ENCODE measurements around the gene DENND4B. TPM values are rescaled to one million over a fixed set of nuclear protein-coding genes. Genes with fewer than 3 reads are reported as not detected.
A peak's percentile ranks its signal among the peaks of the same experiment; 100 is the strongest.

Gene DENND4B
- total RNA-seq, 1 donor from 2014 or later: 13.2 TPM

DNA sequence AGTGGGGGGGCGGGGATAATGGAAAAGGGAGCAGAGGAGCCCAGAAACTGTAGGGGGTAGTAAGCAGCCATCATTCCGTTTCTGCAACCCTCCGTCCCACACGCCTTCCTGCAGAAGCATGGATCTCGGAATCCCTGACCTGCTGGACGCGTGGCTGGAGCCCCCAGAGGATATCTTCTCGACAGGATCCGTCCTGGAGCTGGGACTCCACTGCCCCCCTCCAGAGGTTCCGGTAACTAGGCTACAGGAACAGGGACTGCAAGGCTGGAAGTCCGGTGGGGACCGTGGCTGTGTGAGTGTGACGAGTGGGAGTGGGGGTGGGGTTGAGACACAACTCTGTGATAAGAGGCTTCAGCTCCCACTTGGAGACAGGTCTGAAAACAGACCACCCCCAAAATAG is 21.9 kb upstream of the DENND4B start:
- no peak for DNase-seq (ENCODE audit: low read depth)

DNA sequence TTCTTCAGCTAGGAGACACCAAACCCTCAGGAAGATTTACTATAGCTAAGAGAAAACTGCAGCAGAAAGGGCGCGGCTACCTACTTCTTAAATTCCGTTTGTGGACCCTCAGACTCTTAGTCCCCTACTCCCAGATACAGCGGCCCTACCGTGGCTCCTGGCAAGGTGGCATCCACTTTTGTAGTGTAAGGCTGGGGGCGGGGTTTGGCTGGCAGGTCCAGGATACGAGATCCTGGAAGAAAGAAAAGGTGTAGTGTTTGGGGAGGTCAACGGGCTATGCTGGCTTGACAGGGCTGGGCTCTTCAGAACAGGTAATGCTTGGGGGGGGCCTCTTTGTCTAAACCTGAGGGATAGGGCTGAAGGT is 21.5 kb upstream of the DENND4B start:
- no peak for DNase-seq (ENCODE audit: low read depth)

DNA sequence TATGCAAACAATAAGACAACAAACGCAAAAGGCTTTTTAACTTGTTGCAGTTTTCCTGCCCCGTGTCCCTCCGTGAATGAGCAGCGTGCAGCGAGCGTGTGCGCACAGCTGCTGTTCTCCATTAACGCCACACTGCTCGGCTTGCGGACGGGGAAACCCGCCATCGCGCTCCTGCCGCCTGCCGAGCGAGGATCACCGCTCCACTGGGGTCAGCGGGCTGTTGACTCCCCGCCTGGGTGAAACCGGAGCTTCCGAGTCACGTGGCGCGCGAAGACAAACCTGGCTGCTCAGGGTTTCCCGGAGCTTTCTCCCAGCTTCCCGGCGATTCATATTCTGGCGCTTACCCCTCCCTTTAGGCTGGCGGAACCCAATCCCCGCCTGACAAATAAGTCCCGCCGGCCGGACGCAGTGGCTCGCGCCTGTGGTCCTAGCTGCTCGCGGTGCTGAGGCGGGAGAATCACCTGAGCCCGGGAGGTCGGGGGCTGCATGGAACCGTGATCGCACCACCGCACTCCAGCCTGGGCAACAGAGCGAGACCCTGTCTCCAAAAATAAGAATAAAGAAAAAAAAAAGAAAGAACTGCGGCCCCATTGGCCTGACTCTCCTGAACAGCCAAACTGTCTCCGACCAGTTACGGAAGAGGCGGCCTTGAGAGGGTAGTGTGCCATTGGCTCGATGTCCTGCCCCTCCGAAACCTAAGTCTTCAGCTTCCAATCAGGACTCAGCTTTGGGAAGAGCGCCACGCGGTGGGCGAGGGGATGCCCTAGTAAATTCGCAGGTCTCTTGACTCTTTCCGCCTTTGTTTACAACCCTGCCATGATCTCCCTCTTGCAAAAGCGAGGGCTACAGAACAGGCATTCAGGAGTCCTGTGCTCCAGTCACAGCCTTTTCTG is 20.8 kb upstream of the DENND4B start, which contains the start of gene CREB3L4:
Gene CREB3L4 (plus strand): TSS at position 796 of the 893 bp plus-strand sequence. CDS start 624 bp downstream, outside the sequence.
- peak; percentile 98 for DNase-seq (ENCODE audit: low read depth)

DNA sequence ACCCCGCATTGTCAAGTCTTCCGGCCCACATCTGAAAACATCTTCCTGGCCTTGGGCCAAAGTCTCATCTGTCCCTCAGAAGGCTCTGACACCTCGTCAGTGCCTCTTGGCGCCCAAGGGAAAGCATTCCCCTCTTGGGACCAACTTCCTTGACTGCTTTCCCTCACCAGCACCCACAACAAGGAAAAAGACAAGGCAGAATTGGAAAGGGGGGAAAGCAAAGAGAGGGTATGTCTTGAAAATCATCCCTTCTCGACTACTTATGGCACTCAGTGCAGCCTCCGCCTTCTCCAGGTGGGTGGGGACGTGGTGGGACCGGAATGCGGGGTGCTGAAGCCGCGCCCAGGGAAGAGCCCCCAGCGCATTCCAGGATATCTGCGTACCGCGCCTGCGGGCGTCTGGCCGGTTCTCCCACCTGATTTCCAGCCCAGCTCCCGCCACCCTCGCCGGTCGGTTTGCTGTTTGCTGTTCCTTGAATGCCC is 17.4 kb upstream of the DENND4B start:
- DNase-seq (ENCODE audit: low read depth): no peak

DNA sequence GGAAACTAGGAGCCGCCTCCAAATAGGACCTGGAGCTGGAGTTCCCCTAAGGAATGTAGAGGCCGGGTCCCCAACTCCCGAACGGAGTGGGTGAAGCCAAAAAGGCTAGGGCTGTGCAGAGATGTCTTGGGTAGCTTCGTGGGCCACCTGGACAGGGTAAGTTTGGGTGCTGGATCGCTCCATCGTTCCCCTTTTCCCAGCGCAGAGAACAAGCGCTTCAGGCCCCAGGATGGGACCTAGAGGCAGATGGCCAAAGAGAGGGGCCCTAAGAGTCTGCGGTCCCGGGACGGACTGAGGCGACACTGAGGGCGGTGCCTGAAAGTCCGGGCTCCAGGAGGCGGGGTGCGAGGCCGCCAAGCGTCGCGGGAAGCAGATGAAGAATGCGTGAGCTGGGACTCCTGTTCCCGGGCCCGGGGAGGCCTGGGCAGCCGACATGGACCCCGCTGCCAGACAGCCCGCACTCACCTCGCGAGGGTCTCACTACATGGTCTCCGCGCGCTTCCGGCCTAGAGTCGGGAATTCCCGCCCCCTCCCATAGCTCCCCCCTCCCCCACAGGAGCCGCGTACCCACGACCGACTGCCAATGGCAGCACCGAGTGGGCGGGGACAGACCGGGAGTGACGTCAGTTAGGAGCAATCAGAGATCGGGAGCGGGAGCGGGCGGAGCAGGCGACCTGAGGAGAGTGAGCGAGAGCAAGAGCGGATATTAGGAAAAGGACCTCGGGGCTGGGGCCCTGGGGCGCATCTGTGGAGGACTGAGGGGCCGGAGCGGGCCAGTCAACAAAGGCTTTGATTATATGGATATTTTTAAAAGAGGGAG is 16.7 kb upstream of the DENND4B start, which contains the start of gene SLC39A1:
Gene SLC39A1 (minus strand): TSS at position 508 of the 820 bp plus-strand sequence. CDS start 822 bp downstream, outside the sequence.
- peak; percentile 97 for DNase-seq (ENCODE audit: low read depth)

DNA sequence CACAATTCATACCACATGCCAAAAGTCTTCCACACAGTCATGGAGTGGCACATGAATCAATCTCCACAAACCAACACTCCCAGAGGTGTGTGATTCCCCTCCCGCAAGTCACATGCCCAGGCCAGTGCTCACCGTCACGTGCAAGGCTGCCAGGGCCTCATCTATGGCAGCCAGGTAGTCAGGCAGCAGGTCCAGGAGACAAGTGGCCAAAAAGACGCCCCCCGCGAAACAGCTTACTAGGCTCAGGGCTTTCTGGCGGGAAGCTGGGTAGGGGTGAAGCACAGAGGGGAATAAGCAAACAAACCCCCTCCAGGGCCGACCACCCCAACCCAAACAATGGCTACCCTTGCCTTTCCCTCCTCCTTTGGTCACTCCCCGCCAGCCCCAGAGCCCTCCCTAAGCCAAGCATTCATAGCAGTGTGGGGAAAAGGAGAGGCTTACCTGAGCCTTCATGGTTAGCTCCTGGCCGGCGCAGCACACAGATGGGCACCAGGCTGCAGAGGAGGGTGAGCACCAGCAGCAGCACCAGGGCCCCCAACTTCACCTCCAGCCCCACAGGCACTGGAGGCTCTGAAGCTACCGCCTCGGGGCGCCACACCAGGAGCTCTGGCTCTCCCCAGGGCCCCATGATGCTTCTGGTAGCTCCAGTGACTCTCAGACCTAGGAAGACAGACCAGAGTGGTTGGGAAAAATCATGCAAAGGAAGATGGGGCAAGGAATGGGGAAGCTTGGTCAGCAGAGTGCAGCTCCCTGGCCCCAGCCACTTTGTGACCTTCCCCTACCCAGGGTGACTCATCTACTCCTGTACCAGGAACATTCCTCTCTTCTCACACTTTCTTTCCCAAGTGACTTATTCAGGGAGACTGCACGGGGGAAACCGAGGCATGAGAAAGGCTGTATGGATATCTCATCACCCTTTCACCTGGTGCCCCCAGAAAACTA is 15.8 kb upstream of the DENND4B start:
- peak; percentile 25 for DNase-seq (ENCODE audit: low read depth)

DNA sequence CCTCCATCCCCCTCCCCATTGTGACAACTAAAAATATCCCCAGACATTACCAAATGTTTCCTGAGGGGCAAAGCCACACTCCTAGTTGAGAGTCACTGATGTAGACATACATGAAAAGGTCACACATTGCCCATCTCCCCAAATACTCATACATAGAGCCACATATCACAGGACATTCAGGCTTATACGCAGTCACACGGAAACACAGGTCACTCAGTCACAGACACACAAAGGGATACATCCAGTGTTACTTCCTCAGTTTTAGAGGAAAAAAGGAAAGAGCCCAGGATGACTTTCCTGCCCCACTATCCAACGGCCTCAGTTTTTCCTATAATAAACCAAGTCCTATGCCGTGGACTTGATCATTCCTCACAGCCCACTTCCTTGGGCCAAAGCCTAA is 14.9 kb upstream of the DENND4B start:
- DNase-seq (ENCODE audit: low read depth): no peak

DNA sequence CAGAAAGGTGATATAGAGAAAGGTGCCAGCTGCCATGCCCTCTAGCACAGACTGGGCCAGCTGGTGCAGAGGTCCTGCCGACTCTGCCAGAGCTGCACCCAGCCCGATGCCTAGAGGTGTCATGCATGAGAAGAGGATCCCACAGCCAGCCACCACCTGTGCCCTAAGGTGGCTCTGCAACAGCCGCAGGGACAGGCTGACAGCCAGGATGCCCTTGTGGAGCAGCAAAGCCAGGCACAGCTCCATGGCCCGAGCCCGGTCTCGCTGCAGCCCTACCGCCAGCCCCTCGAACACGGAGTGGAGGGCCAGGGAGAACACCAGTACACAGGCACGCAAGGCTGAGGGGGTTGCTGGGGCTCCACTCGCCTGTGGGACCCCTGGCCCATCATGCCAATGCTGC is 13.7 kb upstream of the DENND4B start:
- DNase-seq (ENCODE audit: low read depth): no peak

DNA sequence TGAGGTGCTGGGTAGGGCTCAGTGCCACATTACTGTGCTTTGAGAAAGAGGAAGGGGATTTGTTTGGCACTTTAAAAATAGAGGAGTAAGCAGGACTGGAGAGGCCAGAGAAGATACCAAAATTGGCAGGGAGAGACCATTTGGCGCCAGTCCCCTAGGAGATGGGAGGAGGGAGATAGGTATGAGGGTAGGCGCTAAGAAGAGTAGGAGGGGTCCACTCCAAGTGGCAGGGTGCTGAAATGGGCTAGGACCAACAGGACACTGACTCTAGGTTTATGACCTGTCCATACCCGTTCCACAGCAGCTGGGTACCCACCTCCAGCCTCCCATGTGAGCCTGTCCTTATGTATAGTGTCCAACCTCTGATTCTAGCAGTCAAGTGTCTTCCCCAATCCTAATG is 12.9 kb upstream of the DENND4B start:
- DNase-seq (ENCODE audit: low read depth): no peak

DNA sequence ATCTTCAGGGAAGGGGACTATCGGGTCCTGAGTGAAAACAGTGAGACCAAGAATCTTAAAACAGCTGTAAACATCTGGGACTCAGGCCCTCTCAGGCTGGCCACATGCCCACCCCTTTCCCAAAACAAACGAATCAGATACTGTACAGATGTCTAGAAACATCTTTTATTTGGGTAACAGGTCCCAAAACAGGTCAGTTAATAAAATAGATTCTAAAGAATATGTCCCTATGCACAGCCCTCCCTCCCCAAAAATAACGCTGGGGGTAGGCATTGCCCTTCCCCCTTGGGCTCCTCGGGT is 12.4 kb upstream of the DENND4B start:
- DNase-seq (ENCODE audit: low read depth): no peak

DNA sequence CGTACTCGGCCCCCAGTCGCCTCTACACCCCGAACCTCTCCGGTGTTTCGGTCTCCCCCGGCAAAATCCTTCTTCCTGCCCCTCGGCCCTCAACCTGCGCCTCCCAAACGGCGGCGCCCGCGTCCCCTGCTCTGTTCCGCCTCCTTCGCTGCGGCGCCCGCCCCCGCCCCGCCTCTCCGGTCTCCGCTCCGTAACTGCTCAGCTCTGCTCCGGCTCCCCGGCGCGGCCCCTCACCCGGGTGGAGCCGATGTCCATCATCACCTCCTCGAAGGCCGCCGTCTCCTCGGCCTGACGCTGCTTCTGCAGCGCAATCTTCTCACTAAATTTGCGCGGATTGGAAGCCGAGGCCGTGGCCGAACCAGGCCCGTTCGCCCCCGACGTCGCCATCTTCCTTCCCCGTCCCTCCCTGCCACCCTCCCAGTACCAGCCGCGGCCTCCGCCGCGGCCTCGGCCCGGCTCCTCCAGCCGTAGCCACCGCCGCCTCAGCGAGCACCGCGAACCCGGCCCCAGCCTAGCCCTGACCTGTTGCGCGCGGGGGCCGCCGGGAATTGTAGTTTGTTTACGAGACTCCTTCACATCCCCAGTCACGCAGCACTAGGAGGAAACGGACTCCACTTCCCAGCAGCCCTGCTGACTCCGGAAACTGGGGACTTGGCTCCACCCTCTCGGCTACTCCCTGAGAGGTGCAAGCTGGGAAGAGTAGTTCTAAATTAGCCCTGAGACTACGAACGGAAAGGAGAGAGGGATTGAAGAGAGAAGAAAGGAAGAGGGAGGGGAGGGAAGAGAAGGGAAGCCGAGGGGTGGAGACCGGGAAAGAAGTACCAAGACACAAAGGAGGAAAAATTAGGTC is 11.8 kb upstream of the DENND4B start, which contains the start of gene CRTC2:
Gene CRTC2 (minus strand): TSS at position 502 of the 850 bp plus-strand sequence. CDS start 115 bp downstream, at position 387.
- peak; percentile 99 for DNase-seq (ENCODE audit: low read depth)

DNA sequence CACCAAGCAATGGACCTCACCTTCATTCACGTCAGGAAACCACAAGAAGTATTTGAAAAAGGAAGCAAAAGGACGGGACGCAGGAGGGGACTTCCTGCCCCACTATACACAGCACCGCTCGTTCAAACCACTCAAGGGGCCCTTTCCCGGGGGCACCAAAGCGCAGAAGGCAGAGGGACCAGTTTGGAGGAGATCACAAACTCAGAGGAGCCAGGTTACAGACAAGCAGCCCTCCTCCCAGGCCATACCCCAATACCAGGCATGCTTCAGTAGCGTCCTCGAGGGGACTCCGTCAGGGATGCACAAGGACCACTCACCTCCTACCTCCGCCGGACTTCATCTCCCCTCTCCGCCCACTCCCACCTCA is 11.2 kb upstream of the DENND4B start:
- DNase-seq (ENCODE audit: low read depth): no peak

DNA sequence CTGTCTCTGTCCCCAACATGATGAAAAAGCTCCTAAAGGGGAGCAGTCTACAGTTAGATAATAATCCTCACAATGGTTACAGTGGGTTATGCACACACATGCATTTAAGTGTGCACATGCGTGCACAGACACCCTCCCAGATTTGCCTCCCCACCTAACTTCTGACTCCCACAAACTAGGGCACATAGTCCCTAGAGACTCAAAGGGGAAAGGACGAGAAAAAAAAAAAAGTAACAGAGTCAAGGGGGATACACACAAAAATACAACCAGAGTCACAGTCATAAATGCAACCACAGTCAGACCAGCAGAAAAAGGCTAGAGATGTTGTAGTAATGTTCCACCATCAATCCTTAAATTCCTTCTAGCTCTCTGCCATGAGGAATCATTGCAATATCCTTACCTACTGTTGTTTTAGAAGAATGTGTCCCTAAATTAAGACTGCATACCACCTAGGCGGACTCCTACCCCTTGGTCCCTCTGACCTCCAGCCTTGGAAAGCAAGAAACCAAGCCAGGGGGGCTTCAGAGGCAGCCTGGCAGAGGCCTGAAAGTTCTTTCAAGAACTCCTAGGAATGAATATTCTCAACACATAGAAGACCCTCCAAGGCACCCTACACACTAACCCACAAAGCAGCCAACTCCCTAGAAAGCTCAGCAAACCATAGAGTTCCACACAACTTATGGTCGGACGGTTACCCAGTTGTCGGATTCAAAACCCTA is 10.6 kb upstream of the DENND4B start:
- DNase-seq (ENCODE audit: low read depth): no peak

DNA sequence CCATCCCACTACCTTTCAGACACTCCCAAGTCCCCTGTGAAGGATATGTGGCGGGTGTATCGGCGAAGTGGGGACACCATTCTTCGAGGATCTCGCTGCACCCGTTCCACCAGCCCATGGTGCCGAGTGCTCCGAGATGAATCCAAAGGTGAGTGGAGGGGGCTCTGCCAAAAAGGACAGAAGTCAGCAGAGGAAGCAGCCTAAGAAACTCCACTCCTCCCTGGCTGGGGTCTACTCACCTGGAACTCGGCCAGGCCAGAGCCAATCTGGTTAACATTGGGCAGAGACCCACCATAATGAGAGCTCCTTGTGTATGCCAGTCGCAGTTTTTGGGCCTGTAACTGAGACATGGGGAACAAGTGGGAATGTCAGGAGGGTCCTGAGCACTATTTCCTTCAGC is 8.3 kb upstream of the DENND4B start:
- DNase-seq (ENCODE audit: low read depth): no peak

DNA sequence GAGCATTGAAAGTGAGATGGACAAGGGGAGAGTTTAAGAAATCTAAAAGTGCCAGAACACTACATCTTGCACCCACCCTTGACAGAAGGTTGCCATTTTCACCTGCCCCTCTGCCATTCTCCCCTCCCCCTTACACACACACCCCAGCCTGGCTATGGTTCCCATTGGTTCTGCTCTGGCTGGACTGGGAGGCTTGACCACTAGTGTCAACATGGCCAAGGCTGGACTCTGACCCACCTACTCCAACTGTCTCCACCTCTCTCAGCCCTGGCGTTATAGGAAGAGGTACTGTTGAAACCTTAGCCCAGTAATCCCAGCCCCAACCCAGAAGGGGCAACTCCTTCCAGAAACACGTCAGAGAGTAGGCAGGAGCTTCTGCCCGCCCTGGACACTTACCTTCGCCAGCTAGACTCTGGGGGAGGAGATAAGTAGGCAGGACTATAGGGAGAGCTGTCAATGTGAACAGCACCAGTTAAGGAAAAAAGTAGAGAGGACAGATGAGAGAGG is 7.4 kb upstream of the DENND4B start:
- no peak for DNase-seq (ENCODE audit: low read depth)

DNA sequence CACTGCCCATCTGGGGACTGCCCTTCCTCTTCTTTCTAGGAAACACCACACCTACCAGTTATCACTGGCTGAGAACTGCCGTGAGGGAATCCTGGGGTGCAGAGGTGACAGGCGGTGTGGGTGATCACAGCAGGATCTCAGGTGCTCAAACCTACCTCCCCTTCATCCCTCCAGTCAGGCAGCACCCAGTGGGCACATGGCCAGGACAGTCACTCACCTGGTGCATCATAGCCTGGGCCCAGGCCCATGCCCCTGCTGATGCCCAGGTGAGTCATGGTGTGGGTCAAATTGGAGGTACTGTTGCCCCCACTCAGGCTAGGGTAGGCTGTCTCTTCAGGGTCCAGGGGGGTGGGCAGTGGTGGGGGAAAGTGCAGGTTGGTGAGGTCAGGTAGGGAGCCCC is 5.3 kb upstream of the DENND4B start:
- no peak for DNase-seq (ENCODE audit: low read depth)

DNA sequence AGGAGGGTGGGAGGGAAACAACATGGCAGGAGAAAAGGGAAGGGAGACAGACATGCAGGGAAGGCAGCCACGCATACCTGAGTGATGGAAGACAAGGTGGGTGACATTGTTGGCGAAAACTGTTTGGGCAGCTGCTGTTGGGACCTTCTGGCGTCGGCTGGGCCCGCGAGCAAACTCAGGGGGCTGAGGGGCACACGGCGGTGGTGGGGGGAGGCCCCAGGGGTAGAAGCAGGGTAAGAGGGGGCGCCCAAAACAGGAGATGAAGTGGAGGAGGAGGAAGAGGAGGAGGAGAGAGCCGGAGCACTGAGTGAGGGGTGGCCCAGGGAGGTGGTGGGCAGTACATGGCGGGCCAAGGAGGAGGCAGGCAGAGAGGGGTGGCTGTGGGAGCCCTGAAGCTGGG is 4.7 kb upstream of the DENND4B start:
- no peak for DNase-seq (ENCODE audit: low read depth)

DNA sequence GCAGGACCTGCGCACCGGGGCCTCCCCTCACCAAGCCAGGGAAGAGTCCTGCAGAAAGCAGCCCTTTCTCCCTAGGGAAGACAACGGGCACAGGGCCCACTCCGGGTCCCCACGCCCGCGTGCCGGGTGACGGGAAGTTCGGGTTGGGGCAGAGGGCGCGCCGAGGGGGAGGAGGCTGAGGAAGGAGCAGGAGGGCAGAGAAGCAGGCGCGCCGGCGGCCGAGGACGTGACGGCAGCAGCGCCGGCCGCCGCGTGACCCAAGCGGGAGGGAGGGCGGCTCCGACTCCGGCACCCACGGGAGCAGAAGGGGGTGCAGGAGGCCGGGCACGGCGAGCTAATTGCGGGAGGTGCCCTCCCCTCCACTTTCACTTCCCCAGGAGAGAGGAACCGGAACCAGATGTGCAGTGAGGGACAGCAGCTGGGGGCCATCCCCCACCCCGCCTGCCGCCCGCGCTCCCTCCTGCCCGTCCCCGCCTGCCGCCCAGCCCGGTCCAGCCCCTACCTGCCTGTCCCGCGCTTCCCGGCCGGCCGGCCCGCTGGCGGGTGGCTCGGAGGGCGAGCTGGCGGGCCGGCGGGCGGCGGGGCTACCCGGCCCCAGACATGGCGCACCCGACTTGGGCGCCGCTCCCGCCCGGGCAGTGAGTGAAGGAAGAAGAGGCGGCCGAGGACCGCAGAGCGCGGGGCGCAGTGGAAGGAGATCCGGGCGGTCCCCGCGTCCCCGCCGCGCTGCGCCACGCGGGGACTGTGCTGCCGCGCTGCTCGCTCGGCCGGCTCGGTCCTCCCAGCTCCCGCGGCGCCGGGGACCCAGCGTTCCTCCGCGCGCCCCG is 510 bp downstream of the DENND4B start:
- DNase-seq (ENCODE audit: low read depth): peak; percentile 65
